Measurements from ENCODE around the gene RAB1B. TPM values are rescaled to one million over a fixed set of nuclear protein-coding genes. Genes with fewer than 3 reads are reported as not detected.
"Not testable (repeated sequence)": the region's sequence is repeated elsewhere in the genome, so short reads cannot be mapped to it uniquely, and the experiment has no call there.

The RAB1B gene
- total RNA-seq, 1 donor from 2014 or later: 85.4 TPM

- Mint-ChIP-seq H3K4me3 (ENCODE audit: unreplicated experiment) (peak overlapping the region; percentile 67), H3K27ac (ENCODE audit: unreplicated experiment) (peak overlapping the region; percentile 96), H3K4me1 (ENCODE audit: low read depth, unreplicated experiment) (peaks cover 40% of the 10 kb centered on the region), H3K36me3 (ENCODE audit: unreplicated experiment) (no peaks in the 10 kb centered on the region), H3K27me3 (ENCODE audit: unreplicated experiment) (peaks cover 21% of the 10 kb centered on the region), H3K9me3 (ENCODE audit: unreplicated experiment) (peaks cover 30% of the 10 kb centered on the region)
- TF ChIP-seq CTCF (IDR thresholded peaks at IDR 0.05; ENCODE audit: partially characterized antibody, unreplicated experiment): no peak
- peak; percentile 58 for DNase-seq
Observed at GRCh38 chr11:66317322-66317722, 48.9 kb downstream of the RAB1B start.

- Mint-ChIP-seq H3K36me3 (ENCODE audit: unreplicated experiment) (no peaks in the 10 kb centered on the region), H3K27ac (ENCODE audit: unreplicated experiment) (peak overlapping the region; percentile 96), H3K4me3 (ENCODE audit: unreplicated experiment) (peak overlapping the region; percentile 74), H3K27me3 (ENCODE audit: unreplicated experiment) (peaks cover 19% of the 10 kb centered on the region), H3K9me3 (ENCODE audit: unreplicated experiment) (peaks cover 28% of the 10 kb centered on the region), H3K4me1 (ENCODE audit: low read depth, unreplicated experiment) (peaks cover 40% of the 10 kb centered on the region)
- DNase-seq: peak; percentile 71
- no peak for TF ChIP-seq CTCF (IDR thresholded peaks at IDR 0.05; ENCODE audit: partially characterized antibody, unreplicated experiment)
Observed at GRCh38 chr11:66317723-66318599, 49.5 kb downstream of the RAB1B start.

GRCh38 chr11:66318600-66318970 is 50.1 kb downstream of the RAB1B start:
- no peak for TF ChIP-seq CTCF (IDR thresholded peaks at IDR 0.05; ENCODE audit: partially characterized antibody, unreplicated experiment)
- Mint-ChIP-seq H3K36me3 (ENCODE audit: unreplicated experiment) (no peaks in the 10 kb centered on the region), H3K27me3 (ENCODE audit: unreplicated experiment) (peaks cover 24% of the 10 kb centered on the region), H3K27ac (ENCODE audit: unreplicated experiment) (peak overlapping the region; percentile 94), H3K9me3 (ENCODE audit: unreplicated experiment) (peaks cover 30% of the 10 kb centered on the region), H3K4me1 (ENCODE audit: low read depth, unreplicated experiment) (peaks cover 41% of the 10 kb centered on the region), H3K4me3 (ENCODE audit: unreplicated experiment) (peak overlapping the region; percentile 74)
- no peak for DNase-seq

- not testable (repeated sequence) for H3K36me3 Mint-ChIP-seq (ENCODE audit: unreplicated experiment); H3K4me3 Mint-ChIP-seq (ENCODE audit: unreplicated experiment); H3K27ac Mint-ChIP-seq (ENCODE audit: unreplicated experiment); DNase-seq
- Mint-ChIP-seq H3K9me3 (ENCODE audit: unreplicated experiment) (peaks cover 34% of the 10 kb centered on the region), H3K4me1 (ENCODE audit: low read depth, unreplicated experiment) (peaks cover 39% of the 10 kb centered on the region), H3K27me3 (ENCODE audit: unreplicated experiment) (peaks cover 27% of the 10 kb centered on the region)
Observed at GRCh38 chr11:66320289-66320688, 51.9 kb downstream of the RAB1B start.

- H3K4me3 Mint-ChIP-seq (ENCODE audit: unreplicated experiment): not testable (repeated sequence)
Observed at GRCh38 chr11:66320748-66321147, 52.3 kb downstream of the RAB1B start.

GRCh38 chr11:66321606-66322005 is 53.2 kb downstream of the RAB1B start:
- DNase-seq: no peak
- H3K36me3 Mint-ChIP-seq (ENCODE audit: unreplicated experiment): no peaks in the 10 kb centered on the region
- peaks cover 34% of the 10 kb centered on the region for H3K4me1 Mint-ChIP-seq (ENCODE audit: low read depth, unreplicated experiment)
- no peak overlapping the region for H3K27ac Mint-ChIP-seq (ENCODE audit: unreplicated experiment)
- peaks cover 39% of the 10 kb centered on the region for H3K9me3 Mint-ChIP-seq (ENCODE audit: unreplicated experiment)
- no peak for TF ChIP-seq CTCF (IDR thresholded peaks at IDR 0.05; ENCODE audit: partially characterized antibody, unreplicated experiment)
- H3K4me3 Mint-ChIP-seq (ENCODE audit: unreplicated experiment): no peak overlapping the region
- H3K27me3 Mint-ChIP-seq (ENCODE audit: unreplicated experiment): peaks cover 28% of the 10 kb centered on the region

More at GRCh38 chr11:66320748-66321147, 52.3 kb downstream of the RAB1B start:
- Mint-ChIP-seq H3K4me1 (ENCODE audit: low read depth, unreplicated experiment) (peaks cover 37% of the 10 kb centered on the region), H3K9me3 (ENCODE audit: unreplicated experiment) (peaks cover 35% of the 10 kb centered on the region), H3K27me3 (ENCODE audit: unreplicated experiment) (peaks cover 28% of the 10 kb centered on the region)
- H3K36me3 Mint-ChIP-seq (ENCODE audit: unreplicated experiment); H3K27ac Mint-ChIP-seq (ENCODE audit: unreplicated experiment); DNase-seq: not testable (repeated sequence)
